K562 (cell line): ENCODE results near the gene ACTR3. TPM values are rescaled to one million over a fixed set of nuclear protein-coding genes. Genes with fewer than 3 reads are reported as not detected.

Experiments used
- ATAC-seq: fragments of 200-7000 bp; cut with Tn5 transposase; 3 replicates; pipeline ENCODE4 v1.9.1; 2020; ENCODE audit warnings: moderate library complexity
- BruUV-seq: library from RNA; stranded (reverse); fragments of 400-500 nt; replicated peaks from 2 replicates; lab custom pipeline; 2021; lab: Mats Ljungman, UMichigan
- CTCF ChIA-PET: fragments of 300-600 bp; formaldehyde crosslinking; extraction: SDS; loops from one replicate; lab custom pipeline; 2021; ENCODE audit warnings: low intra/inter-chr PET ratio; lab: Yijun Ruan, JAX
- POLR2A ChIA-PET: fragments of 300-600, 350-650 bp; sonication (Branson Sonifier 250); formaldehyde crosslinking; extraction: SDS; loops from one replicate; lab custom pipeline; 2021; ENCODE audit warnings: antibody characterized with exemption, inconsistent platforms; lab: Yijun Ruan, JAX
- DNase-seq, 4 experiments: peaks; one replicate each; pipeline versions ENCODE4 v3.0.0 to v3.0.0-alpha.2; 2011 to 2018; ENCODE audit warnings: low spot score in 3 of 4, mixed read lengths in 3 of 4; ENCODE audit errors: extremely low read depth in 1 of 4
- FAIRE-seq: peaks from 2 replicates; lab custom pipeline; 2011; peaks lifted over from hg19 to GRCh38; lab: Jason Lieb, UNC
- H2AFZ ChIP-seq: 2 replicates; pipeline ENCODE4 v1.6.0; 2011; ENCODE audit warnings: low read depth, low read length, control low read depth, inconsistent platforms
- H3K27ac ChIP-seq: fragments of 200-600 bp; 3 replicates; pipeline ENCODE4 v1.8.0; 2011; ENCODE audit warnings: low read depth, mild to moderate bottlenecking, control low read depth, inconsistent platforms, low read length, moderate library complexity, mixed read lengths; ENCODE audit errors: extremely low read depth
- H3K27me3 ChIP-seq, 2 experiments: fragments of 300-600 bp in 1 of 2; 2 replicates in 1 of 2; 3 replicates in 1 of 2; pipeline versions ENCODE4 v1.6.0 to v1.8.0; 2011; ENCODE audit warnings: inconsistent platforms in 2 of 2, low read length in 2 of 2, mild to moderate bottlenecking in 1 of 2, mixed read lengths in 1 of 2, moderate library complexity in 1 of 2; ENCODE audit not compliant: control insufficient read depth in 2 of 2, insufficient read depth in 2 of 2
- H3K36me3 ChIP-seq: fragments of 300-600 bp; 3 replicates; pipeline ENCODE4 v1.8.0; 2011; ENCODE audit warnings: mild to moderate bottlenecking, low read length, inconsistent platforms; ENCODE audit not compliant: control insufficient read depth, insufficient read depth
- H3K4me1 ChIP-seq, 2 experiments: fragments of 200-600 bp in 1 of 2; replicated peaks in 1 of 2; 2 replicates in 1 of 2; 3 replicates in 1 of 2; pipeline versions ENCODE4 v1.5.1 to v1.8.0; 2011; ENCODE audit warnings: inconsistent platforms in 2 of 2, low read length in 2 of 2, mild to moderate bottlenecking in 1 of 2, mixed read lengths in 1 of 2, moderate library complexity in 1 of 2; ENCODE audit not compliant: control insufficient read depth in 2 of 2, insufficient read depth in 2 of 2
- H3K4me2 ChIP-seq: 2 replicates; pipeline ENCODE4 v1.6.1; 2011; ENCODE audit warnings: low read length, control low read depth, inconsistent platforms, mixed read lengths; ENCODE audit not compliant: insufficient read depth
- H3K4me3 ChIP-seq: fragments of 200-600 bp; sonication (generic), shearing (Covaris generic); 2 replicates; pipeline ENCODE4 v1.5.1; 2016; ENCODE audit warnings: control low read depth, inconsistent platforms
- H3K79me2 ChIP-seq: fragments of 200-600 bp; 3 replicates; pipeline ENCODE4 v1.8.0; 2011; ENCODE audit warnings: low read length, inconsistent platforms; ENCODE audit not compliant: control insufficient read depth, insufficient read depth
- H3K9ac ChIP-seq, 2 experiments: 2 replicates each; pipeline versions ENCODE4 v1.6.0 to v1.6.1; 2011; ENCODE audit warnings: low read depth in 2 of 2, low read length in 2 of 2, control low read depth in 1 of 2, inconsistent platforms in 1 of 2, mild to moderate bottlenecking in 1 of 2, mixed read lengths in 1 of 2; ENCODE audit not compliant: insufficient read depth in 1 of 2
- H3K9me1 ChIP-seq: one replicate; pipeline ENCODE4 v1.6.0; 2011; ENCODE audit warnings: inconsistent platforms, mild to moderate bottlenecking, low read length, moderate library complexity; ENCODE audit not compliant: control insufficient read depth, insufficient read depth
- H3K9me3 ChIP-seq: replicated peaks from 2 replicates; pipeline ENCODE4 v1.5.1; 2011; ENCODE audit warnings: low read depth, low read length, inconsistent platforms; ENCODE audit not compliant: control insufficient read depth, insufficient read depth
- H4K20me1 ChIP-seq: replicated peaks from 2 replicates; pipeline ENCODE4 v1.6.1; 2011; ENCODE audit warnings: low read length, inconsistent platforms, mixed read lengths; ENCODE audit not compliant: control insufficient read depth, insufficient read depth
- ATF1 ChIP-seq, 2 experiments: fragments of 450-650 bp in 1 of 2; IDR thresholded peaks; 2 replicates each; pipeline ENCODE4 v1.6.1; 2016; ENCODE audit warnings: missing compliant biosample characterization in 1 of 2, missing genetic modification characterization in 1 of 2
- ETS2 ChIP-seq: IDR thresholded peaks from 2 replicates; pipeline ENCODE4 v1.6.1; 2016; ENCODE audit warnings: borderline replicate concordance, missing genetic modification characterization, mild to moderate bottlenecking, moderate library complexity, missing compliant biosample characterization; ENCODE audit not compliant: poor library complexity, severe bottlenecking
- HDAC1 ChIP-seq, 2 experiments: fragments of 450-650 bp; IDR thresholded peaks; 2 replicates each; pipeline ENCODE4 v1.6.1; 2016 to 2017; ENCODE audit warnings: inconsistent platforms in 1 of 2, mild to moderate bottlenecking in 1 of 2, moderate library complexity in 1 of 2
- LARP7 ChIP-seq: fragments of 450-650 bp; IDR thresholded peaks from 2 replicates; pipeline ENCODE4 v1.6.1; 2016
- NCOR1 ChIP-seq: fragments of 450-650 bp; IDR thresholded peaks from 2 replicates; pipeline ENCODE4 v1.6.1; 2016; ENCODE audit warnings: mild to moderate bottlenecking, moderate library complexity
- NELFE ChIP-seq: IDR thresholded peaks from 2 replicates; pipeline ENCODE4 v1.6.1; 2011; ENCODE audit warnings: mild to moderate bottlenecking; ENCODE audit not compliant: insufficient read depth, insufficient read length
- PHF21A ChIP-seq: fragments of 450-650 bp; IDR thresholded peaks from 2 replicates; pipeline ENCODE4 v1.6.1; 2017; ENCODE audit warnings: low read depth, borderline replicate concordance
- RBM15 ChIP-seq: fragments of 200-400 bp; formaldehyde crosslinking; IDR thresholded peaks from 2 replicates; pipeline ENCODE4 v1.6.1; 2018; ENCODE audit warnings: mild to moderate bottlenecking, low read length, moderate library complexity; ENCODE audit not compliant: insufficient read depth
- ZNF589 ChIP-seq: fragments of 200-800 bp; sonication (Bioruptor generic); IDR thresholded peaks from 2 replicates; pipeline ENCODE4 v1.6.1; 2016; ENCODE audit warnings: low read depth, missing genetic modification characterization, missing compliant biosample characterization
- WGBS: fragments of 100-300 bp; shearing (Covaris generic); methylation state at CpG from one replicate; pipeline ENCODE4 v1.1.6; 2016; ENCODE audit warnings: low coverage, mixed read lengths; ENCODE audit not compliant: insufficient coverage; ENCODE audit errors: missing lambda C conversion rate; 5-methylcytosine and 5-hydroxymethylcytosine counted together
- in situ Hi-C: fragments of 300-500 bp; cut with MboI; formaldehyde crosslinking; loops from 4 replicates; pipeline ENCODE4 v1.15.0; 2018; ENCODE audit warnings: inconsistent platforms, mixed read lengths
- intact Hi-C: fragments of 100-400 bp; cut with micrococcal nuclease; formaldehyde crosslinking; loops from 2 replicates; pipeline ENCODE4 v1.14.2; 2022
- polyA plus RNA-seq, 8 experiments: library from polyadenylated mRNA; depleted of rRNA in 4 of 8; stranded (reverse) in 5 of 8; unstranded in 3 of 8; fragments of >200 nt; fragmentation: Nextera tagmentation in 2 of 8; fragmentation: Illumina TruSeq in 1 of 8; extraction: Ambion mirVana in 2 of 8; extraction: Trizol in 1 of 8; gene quantifications; 2 replicates each; pipeline versions ENCODE4 v1.2.1 to v1.2.3, GENCODE V29; 2011 to 2014; ENCODE audit warnings: inconsistent platforms in 1 of 8, missing spikeins in 1 of 8
- total RNA-seq, 7 experiments: library from RNA; depleted of rRNA in 6 of 7; stranded (reverse); fragments of >200 nt in 6 of 7; fragmentation: Illumina TruSeq in 2 of 7; extraction: Trizol in 2 of 7; gene quantifications; 2 replicates each; pipeline versions ENCODE4 v1.2.1 to v1.2.3, GENCODE V29; 2011 to 2021; ENCODE audit warnings: low replicate concordance in 1 of 7
- TF ChIP-seq, protein P1 (sequence below): IDR thresholded peaks from 3 replicates; pipeline ENCODE4 v1.6.1; 2011; ENCODE audit warnings: borderline replicate concordance, mild to moderate bottlenecking; ENCODE audit not compliant: insufficient read length, insufficient read depth
- TF ChIP-seq, protein P2 (sequence below): fragments of 450-650 bp; IDR thresholded peaks from 2 replicates; pipeline ENCODE4 v1.6.1; 2016; ENCODE audit warnings: borderline replicate concordance
- TF ChIP-seq, protein P3 (sequence below), 2 experiments: fragments of 200-800 bp in 1 of 2; sonication (Bioruptor generic) in 1 of 2; sonication (generic) in 1 of 2; formaldehyde crosslinking in 1 of 2; IDR thresholded peaks in 1 of 2; conservative IDR thresholded peaks in 1 of 2; 2 replicates each; pipeline versions ENCODE4 v1.5.0 to v1.6.1; 2016 to 2020; ENCODE audit warnings: missing compliant biosample characterization in 1 of 2, missing genetic modification characterization in 1 of 2, missing genetic modification reagents in 1 of 2
- TF ChIP-seq, protein P4 (sequence below): IDR thresholded peaks from 2 replicates; pipeline ENCODE4 v1.6.1; 2014; ENCODE audit warnings: antibody characterized with exemption
- TF ChIP-seq, protein P5 (sequence below): sonication (generic); formaldehyde crosslinking; IDR thresholded peaks from 2 replicates; pipeline ENCODE4 v1.8.1; 2023; ENCODE audit warnings: mild to moderate bottlenecking, missing genetic modification reagents

The ACTR3 gene
- total and polyA plus RNA-seq, 9 of the 15 experiments (the other 6 are each of a cell fraction or from before 2014, with no cell fraction given): 49.0 to 354 (median 249) TPM

DNA sequence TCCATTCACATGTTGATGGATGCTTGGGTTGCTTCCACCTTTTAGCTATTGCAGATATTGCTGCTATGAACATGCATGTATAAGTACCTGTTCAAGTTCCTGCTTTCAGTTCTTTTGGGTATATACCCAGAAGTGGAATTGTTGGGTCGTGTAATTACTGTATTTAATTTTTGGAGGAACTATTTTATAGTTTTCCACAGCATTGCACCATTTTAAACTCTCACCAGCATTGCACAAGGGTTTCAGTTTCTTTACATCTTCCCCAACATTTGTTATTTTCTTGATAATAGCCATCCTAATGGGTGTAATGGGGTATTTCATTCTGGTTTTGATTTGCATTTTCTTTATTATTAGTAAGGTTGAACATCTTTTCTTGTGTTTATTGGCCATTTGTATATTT is 16.0 kb downstream of the ACTR3 start:
- no peak for FAIRE-seq
- no peaks in the 10 kb centered on the region for H3K27me3 ChIP-seq
- TF ChIP-seq, protein P1, sequence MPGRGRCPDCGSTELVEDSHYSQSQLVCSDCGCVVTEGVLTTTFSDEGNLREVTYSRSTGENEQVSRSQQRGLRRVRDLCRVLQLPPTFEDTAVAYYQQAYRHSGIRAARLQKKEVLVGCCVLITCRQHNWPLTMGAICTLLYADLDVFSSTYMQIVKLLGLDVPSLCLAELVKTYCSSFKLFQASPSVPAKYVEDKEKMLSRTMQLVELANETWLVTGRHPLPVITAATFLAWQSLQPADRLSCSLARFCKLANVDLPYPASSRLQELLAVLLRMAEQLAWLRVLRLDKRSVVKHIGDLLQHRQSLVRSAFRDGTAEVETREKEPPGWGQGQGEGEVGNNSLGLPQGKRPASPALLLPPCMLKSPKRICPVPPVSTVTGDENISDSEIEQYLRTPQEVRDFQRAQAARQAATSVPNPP: no peak
- TF ChIP-seq, protein P2, sequence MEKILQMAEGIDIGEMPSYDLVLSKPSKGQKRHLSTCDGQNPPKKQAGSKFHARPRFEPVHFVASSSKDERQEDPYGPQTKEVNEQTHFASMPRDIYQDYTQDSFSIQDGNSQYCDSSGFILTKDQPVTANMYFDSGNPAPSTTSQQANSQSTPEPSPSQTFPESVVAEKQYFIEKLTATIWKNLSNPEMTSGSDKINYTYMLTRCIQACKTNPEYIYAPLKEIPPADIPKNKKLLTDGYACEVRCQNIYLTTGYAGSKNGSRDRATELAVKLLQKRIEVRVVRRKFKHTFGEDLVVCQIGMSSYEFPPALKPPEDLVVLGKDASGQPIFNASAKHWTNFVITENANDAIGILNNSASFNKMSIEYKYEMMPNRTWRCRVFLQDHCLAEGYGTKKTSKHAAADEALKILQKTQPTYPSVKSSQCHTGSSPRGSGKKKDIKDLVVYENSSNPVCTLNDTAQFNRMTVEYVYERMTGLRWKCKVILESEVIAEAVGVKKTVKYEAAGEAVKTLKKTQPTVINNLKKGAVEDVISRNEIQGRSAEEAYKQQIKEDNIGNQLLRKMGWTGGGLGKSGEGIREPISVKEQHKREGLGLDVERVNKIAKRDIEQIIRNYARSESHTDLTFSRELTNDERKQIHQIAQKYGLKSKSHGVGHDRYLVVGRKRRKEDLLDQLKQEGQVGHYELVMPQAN: no peak
- TF ChIP-seq, protein P3, sequence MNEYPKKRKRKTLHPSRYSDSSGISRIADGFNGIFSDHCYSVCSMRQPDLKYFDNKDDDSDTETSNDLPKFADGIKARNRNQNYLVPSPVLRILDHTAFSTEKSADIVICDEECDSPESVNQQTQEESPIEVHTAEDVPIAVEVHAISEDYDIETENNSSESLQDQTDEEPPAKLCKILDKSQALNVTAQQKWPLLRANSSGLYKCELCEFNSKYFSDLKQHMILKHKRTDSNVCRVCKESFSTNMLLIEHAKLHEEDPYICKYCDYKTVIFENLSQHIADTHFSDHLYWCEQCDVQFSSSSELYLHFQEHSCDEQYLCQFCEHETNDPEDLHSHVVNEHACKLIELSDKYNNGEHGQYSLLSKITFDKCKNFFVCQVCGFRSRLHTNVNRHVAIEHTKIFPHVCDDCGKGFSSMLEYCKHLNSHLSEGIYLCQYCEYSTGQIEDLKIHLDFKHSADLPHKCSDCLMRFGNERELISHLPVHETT (CRISPR knock-in tag; conservative IDR thresholded peaks at IDR 0.05 in 1 of 2, IDR thresholded peaks at IDR 0.05 in 1 of 2): no peak
- TF ChIP-seq HDAC1 (IDR thresholded peaks at IDR 0.05) (no peak), ZNF589 (CRISPR knock-in tag) (no peak), RBM15 (no peak), PHF21A (no peak), ATF1 (CRISPR knock-in tag; IDR thresholded peaks at IDR 0.05) (no peak), ATF1 (tag; IDR thresholded peaks at IDR 0.05) (no peak), NELFE (no peak), LARP7 (no peak), ETS2 (no peak), NCOR1 (no peak)
- TF ChIP-seq, protein P4, sequence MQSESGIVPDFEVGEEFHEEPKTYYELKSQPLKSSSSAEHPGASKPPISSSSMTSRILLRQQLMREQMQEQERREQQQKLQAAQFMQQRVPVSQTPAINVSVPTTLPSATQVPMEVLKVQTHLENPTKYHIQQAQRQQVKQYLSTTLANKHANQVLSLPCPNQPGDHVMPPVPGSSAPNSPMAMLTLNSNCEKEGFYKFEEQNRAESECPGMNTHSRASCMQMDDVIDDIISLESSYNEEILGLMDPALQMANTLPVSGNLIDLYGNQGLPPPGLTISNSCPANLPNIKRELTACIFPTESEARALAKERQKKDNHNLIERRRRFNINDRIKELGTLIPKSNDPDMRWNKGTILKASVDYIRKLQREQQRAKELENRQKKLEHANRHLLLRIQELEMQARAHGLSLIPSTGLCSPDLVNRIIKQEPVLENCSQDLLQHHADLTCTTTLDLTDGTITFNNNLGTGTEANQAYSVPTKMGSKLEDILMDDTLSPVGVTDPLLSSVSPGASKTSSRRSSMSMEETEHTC: no peak
- TF ChIP-seq, protein P5, sequence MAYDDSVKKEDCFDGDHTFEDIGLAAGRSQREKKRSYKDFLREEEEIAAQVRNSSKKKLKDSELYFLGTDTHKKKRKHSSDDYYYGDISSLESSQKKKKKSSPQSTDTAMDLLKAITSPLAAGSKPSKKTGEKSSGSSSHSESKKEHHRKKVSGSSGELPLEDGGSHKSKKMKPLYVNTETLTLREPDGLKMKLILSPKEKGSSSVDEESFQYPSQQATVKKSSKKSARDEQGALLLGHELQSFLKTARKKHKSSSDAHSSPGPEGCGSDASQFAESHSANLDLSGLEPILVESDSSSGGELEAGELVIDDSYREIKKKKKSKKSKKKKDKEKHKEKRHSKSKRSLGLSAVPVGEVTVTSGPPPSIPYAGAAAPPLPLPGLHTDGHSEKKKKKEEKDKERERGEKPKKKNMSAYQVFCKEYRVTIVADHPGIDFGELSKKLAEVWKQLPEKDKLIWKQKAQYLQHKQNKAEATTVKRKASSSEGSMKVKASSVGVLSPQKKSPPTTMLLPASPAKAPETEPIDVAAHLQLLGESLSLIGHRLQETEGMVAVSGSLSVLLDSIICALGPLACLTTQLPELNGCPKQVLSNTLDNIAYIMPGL (CRISPR knock-in tag): no peak

More for the DNA sequence above, 16.0 kb downstream of the ACTR3 start:
- DNase-seq (no peak), ATAC-seq (no peak)
- POLR2A ChIA-PET: interaction anchor here (2.3 to 3.5 kb wide), 2 partner anchors 11 to 16 kb away, joined by 8 to 39 read pairs; partner anchors contain the start of gene ACTR3
- no peak overlapping the region for H3K4me3 ChIP-seq
- BruUV-seq: no TSS peak
- 71% methylated on average over 1 of the region's 1 CpG for WGBS
- H3K27ac ChIP-seq: no peak overlapping the region
- H3K4me2 ChIP-seq: no peak overlapping the region
- intact Hi-C loops: no loop called here
- peaks cover 17% of the 10 kb centered on the region; the same call in 2 of the 3 replicates for H3K36me3 ChIP-seq
- peaks cover 100% of the 10 kb centered on the region for H3K79me2 ChIP-seq
- H3K9ac ChIP-seq: no peak overlapping the region
- in situ Hi-C loops: no loop called here
- H3K9me1 ChIP-seq: no peaks in the 10 kb centered on the region
- H3K4me1 ChIP-seq: peaks cover 14 to 15% of the 10 kb centered on the region in 2 experiments; a peak in 4 of 5 replicates
- no peaks in the 10 kb centered on the region for H3K9me3 ChIP-seq
- CTCF ChIA-PET: no interaction called here
- H4K20me1 ChIP-seq: peaks cover 10% of the 10 kb centered on the region; the same call in 1 of the 2 replicates
- H2AFZ ChIP-seq: no peak overlapping the region
